ENCODE results near the gene EIF1AD. TPM values are rescaled to one million over a fixed set of nuclear protein-coding genes. Genes with fewer than 3 reads are reported as not detected.

EIF1AD gene
- total RNA-seq, 1 donor from 2014 or later, result 50.6 TPM

GRCh38 chr11:65977621-65978390 lies 24.2 kb downstream of the EIF1AD start:
- Histone ChIP-seq H3K27me3 (no peaks in the 10 kb centered on the region), H3K36me3 (peaks cover 0 to 46% of the 10 kb centered on the region in 2 donors), H3K27ac (no peak overlapping the region), H3K4me1 (no peaks in the 10 kb centered on the region), H3K9me3 (no peaks in the 10 kb centered on the region), H3K4me3 (no peak overlapping the region)
- intact Hi-C loops (cut with DNase I), result no loop called here
- peak in 1 of 2 donors; percentile 77 for DNase-seq (ENCODE audit: extremely low spot score in 2 of 2)
- TF ChIP-seq CTCF (IDR thresholded peaks at IDR 0.05) (no peak), POLR2A (IDR thresholded peaks at IDR 0.05) (no peak), POLR2AphosphoS5 (IDR thresholded peaks at IDR 0.05; ENCODE audit: insufficient read depth in 1 of 2, low read depth in 1 of 2) (no peak)

DNA sequence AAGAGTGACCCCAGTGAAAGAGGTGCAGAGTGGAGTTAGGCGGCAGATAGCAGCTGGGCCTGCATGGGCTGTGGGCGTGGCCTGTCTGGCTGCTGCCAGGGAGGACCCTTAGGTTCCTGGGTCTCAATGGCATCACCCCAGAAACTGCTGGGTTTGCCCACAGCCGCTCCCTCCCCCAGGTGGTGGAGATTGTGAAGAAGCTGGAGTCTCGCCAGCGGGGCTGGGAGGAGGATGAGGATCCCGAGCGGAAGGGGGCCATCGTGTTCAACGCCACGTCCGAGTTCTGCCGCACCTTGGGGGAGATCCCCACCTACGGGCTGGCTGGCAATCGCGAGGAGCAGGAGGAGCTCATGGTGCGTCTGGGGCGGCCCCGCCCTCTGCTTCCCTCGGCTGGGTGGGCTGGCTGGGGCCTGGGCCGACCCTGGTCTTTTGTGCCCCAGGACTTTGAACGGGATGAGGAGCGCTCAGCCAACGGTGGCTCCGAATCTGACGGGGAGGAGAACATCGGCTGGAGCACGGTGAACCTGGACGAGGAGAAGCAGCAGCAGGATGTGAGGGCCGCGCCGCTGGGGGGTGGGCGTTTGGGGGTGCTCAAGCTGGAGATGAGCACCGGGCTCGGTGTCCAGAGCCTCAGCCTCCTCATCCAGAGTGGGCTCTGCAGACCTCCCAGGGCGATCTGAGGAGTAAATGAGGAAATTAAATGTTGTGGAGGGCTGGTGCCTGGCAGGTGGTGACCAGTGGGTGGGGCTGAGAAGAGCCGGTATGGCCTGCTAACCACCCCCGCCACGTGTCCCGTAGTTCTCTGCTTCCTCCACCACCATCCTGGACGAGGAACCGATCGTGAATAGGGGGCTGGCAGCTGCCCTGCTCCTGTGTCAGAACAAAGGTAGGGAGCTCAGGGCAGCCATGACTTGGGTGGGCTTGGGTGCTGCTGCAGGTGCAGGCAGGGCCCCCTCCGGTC lies 25.5 kb downstream of the EIF1AD start:
- intact Hi-C loops (cut with DNase I), result no loop called here
- no peaks in the 10 kb centered on the region for H3K4me1 ChIP-seq
- no peak overlapping the region for H3K4me3 ChIP-seq
- H3K27me3 ChIP-seq, result no peaks in the 10 kb centered on the region
- TF ChIP-seq POLR2AphosphoS5 (IDR thresholded peaks at IDR 0.05; ENCODE audit: insufficient read depth in 1 of 2, low read depth in 1 of 2) (no peak), CTCF (IDR thresholded peaks at IDR 0.05) (no peak), POLR2A (IDR thresholded peaks at IDR 0.05) (no peak)
- H3K27ac ChIP-seq, result no peak overlapping the region
- no peak for DNase-seq (ENCODE audit: extremely low spot score in 2 of 2)
- H3K36me3 ChIP-seq, result peaks cover 0 to 46% of the 10 kb centered on the region in 2 donors
- no peaks in the 10 kb centered on the region for H3K9me3 ChIP-seq

- H3K36me3 ChIP-seq, result peaks cover 0 to 46% of the 10 kb centered on the region in 2 donors
Observed at GRCh38 chr11:65975771-65976170, 26.2 kb downstream of the EIF1AD start.

GRCh38 chr11:65973439-65974110 lies 28.4 kb downstream of the EIF1AD start:
- H3K27me3 ChIP-seq, result no peaks in the 10 kb centered on the region
- no peak for DNase-seq (ENCODE audit: extremely low spot score in 2 of 2)
- H3K27ac ChIP-seq, result no peak overlapping the region
- H3K36me3 ChIP-seq, result peaks cover 0 to 50% of the 10 kb centered on the region in 2 donors
- H3K4me1 ChIP-seq, result no peaks in the 10 kb centered on the region
- H3K4me3 ChIP-seq, result no peak overlapping the region
- no peaks in the 10 kb centered on the region for H3K9me3 ChIP-seq
- TF ChIP-seq CTCF (IDR thresholded peaks at IDR 0.05) (no peak), POLR2A (IDR thresholded peaks at IDR 0.05) (no peak), POLR2AphosphoS5 (IDR thresholded peaks at IDR 0.05; ENCODE audit: insufficient read depth in 1 of 2, low read depth in 1 of 2) (no peak)
- intact Hi-C loops (cut with DNase I), result no loop called here

More at GRCh38 chr11:65975771-65976170, 26.2 kb downstream of the EIF1AD start:
- no peak overlapping the region for H3K27ac ChIP-seq
- no peak for DNase-seq (ENCODE audit: extremely low spot score in 2 of 2)
- TF ChIP-seq CTCF (IDR thresholded peaks at IDR 0.05) (no peak), POLR2A (IDR thresholded peaks at IDR 0.05) (no peak), POLR2AphosphoS5 (IDR thresholded peaks at IDR 0.05; ENCODE audit: insufficient read depth in 1 of 2, low read depth in 1 of 2) (no peak)
- no peak overlapping the region for H3K4me3 ChIP-seq
- no peaks in the 10 kb centered on the region for H3K9me3 ChIP-seq
- H3K27me3 ChIP-seq, result no peaks in the 10 kb centered on the region
- H3K4me1 ChIP-seq, result no peaks in the 10 kb centered on the region
- intact Hi-C loops (cut with DNase I), result no loop called here

Measured in vagina (tissue), 2 donors.